ENCODE results near the gene CENPP. TPM values are rescaled to one million over a fixed set of nuclear protein-coding genes. Genes with fewer than 3 reads are reported as not detected.

CENPP gene
- total and polyA plus RNA-seq, 4 donors: 0.62 to 8.7 (median 1.3) TPM

DNA sequence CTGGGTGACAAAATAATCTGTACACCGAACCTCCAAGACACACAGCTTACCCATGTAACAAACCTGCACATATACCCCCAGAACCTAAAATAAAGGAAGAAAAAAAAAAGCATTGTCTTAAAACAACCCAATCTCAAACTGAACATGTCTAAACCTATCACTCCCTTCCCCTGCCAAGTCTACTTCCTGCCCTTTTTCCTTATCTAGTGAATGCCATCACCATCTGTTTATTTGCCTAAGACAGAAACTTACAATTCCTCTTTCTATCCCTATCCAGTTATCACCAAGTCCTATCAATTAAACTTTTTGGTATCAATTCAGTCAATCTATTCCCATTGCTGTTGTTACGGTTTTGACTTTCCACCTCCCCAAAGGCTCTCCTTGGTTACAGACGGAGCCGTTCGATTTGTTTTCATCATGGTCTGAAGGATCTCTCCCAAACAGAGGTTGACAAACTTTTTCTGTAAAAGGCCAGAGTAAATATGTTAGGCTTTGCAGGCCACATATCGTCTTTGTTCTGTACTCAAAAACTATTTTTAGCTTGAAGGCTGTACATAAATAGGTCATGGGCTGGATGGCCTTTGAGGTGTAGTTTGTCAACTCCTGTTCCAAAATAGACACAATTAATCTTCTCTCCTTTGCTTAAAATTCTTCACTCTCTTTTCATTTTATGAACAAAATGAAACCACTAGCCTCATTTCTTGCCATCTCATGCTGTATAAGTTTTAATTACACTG, 12.7 kb upstream of the CENPP start:
- Histone ChIP-seq H3K9ac (ENCODE audit: low read depth in 1 of 2, low read length in 2 of 2) (no peak overlapping the region), H3K27me3 (ENCODE audit: control insufficient read depth in 4 of 4, insufficient read depth in 4 of 4, low read length in 3 of 4) (no peaks in the 10 kb centered on the region), H3K36me3 (ENCODE audit: control insufficient read depth in 4 of 4, insufficient read depth in 3 of 4, low read depth in 1 of 4, low read length in 3 of 4) (peaks cover 12 to 55% (median 39%) of the 10 kb centered on the region in 4 donors), H3K27ac (ENCODE audit: low read depth in 1 of 2, low read length in 2 of 2) (no peak overlapping the region), H3K4me3 (ENCODE audit: low read depth in 1 of 3, low read length in 3 of 3) (no peak overlapping the region), H3K4me1 (ENCODE audit: control insufficient read depth in 4 of 4, insufficient read depth in 4 of 4, low read length in 3 of 4) (no peaks in the 10 kb centered on the region), H3K9me3 (ENCODE audit: control insufficient read depth in 4 of 4, low read length in 3 of 4) (no peaks in the 10 kb centered on the region)
- DNase-seq (ENCODE audit: low spot score): no peak
- TF ChIP-seq HNF4G (IDR thresholded peaks at IDR 0.05) (no peak), TAF1 (conservative IDR thresholded peaks at IDR 0.05) (no peak), JUND (IDR thresholded peaks at IDR 0.05) (no peak), EGR1 (IDR thresholded peaks at IDR 0.05; ENCODE audit: low read depth in 2 of 2) (no peak), FOXA1 (IDR thresholded peaks at IDR 0.05) (no peak), NR2F2 (IDR thresholded peaks at IDR 0.05) (no peak), SP1 (IDR thresholded peaks at IDR 0.05) (no peak), RXRA (IDR thresholded peaks at IDR 0.05) (no peak), GABPA (IDR thresholded peaks at IDR 0.05 in 1 of 2, conservative IDR thresholded peaks at IDR 0.05 in 1 of 2) (no peak), FOXA2 (IDR thresholded peaks at IDR 0.05) (no peak), YY1 (IDR thresholded peaks at IDR 0.05) (no peak), HNF4A (conservative IDR thresholded peaks at IDR 0.05) (no peak), RAD21 (IDR thresholded peaks at IDR 0.05) (no peak)
- TF ChIP-seq, protein P1, sequence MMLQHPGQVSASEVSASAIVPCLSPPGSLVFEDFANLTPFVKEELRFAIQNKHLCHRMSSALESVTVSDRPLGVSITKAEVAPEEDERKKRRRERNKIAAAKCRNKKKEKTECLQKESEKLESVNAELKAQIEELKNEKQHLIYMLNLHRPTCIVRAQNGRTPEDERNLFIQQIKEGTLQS (IDR thresholded peaks at IDR 0.05): no peak
- TF ChIP-seq, protein P2, sequence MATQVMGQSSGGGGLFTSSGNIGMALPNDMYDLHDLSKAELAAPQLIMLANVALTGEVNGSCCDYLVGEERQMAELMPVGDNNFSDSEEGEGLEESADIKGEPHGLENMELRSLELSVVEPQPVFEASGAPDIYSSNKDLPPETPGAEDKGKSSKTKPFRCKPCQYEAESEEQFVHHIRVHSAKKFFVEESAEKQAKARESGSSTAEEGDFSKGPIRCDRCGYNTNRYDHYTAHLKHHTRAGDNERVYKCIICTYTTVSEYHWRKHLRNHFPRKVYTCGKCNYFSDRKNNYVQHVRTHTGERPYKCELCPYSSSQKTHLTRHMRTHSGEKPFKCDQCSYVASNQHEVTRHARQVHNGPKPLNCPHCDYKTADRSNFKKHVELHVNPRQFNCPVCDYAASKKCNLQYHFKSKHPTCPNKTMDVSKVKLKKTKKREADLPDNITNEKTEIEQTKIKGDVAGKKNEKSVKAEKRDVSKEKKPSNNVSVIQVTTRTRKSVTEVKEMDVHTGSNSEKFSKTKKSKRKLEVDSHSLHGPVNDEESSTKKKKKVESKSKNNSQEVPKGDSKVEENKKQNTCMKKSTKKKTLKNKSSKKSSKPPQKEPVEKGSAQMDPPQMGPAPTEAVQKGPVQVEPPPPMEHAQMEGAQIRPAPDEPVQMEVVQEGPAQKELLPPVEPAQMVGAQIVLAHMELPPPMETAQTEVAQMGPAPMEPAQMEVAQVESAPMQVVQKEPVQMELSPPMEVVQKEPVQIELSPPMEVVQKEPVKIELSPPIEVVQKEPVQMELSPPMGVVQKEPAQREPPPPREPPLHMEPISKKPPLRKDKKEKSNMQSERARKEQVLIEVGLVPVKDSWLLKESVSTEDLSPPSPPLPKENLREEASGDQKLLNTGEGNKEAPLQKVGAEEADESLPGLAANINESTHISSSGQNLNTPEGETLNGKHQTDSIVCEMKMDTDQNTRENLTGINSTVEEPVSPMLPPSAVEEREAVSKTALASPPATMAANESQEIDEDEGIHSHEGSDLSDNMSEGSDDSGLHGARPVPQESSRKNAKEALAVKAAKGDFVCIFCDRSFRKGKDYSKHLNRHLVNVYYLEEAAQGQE (IDR thresholded peaks at IDR 0.05): no peak
- TF ChIP-seq, protein P3, sequence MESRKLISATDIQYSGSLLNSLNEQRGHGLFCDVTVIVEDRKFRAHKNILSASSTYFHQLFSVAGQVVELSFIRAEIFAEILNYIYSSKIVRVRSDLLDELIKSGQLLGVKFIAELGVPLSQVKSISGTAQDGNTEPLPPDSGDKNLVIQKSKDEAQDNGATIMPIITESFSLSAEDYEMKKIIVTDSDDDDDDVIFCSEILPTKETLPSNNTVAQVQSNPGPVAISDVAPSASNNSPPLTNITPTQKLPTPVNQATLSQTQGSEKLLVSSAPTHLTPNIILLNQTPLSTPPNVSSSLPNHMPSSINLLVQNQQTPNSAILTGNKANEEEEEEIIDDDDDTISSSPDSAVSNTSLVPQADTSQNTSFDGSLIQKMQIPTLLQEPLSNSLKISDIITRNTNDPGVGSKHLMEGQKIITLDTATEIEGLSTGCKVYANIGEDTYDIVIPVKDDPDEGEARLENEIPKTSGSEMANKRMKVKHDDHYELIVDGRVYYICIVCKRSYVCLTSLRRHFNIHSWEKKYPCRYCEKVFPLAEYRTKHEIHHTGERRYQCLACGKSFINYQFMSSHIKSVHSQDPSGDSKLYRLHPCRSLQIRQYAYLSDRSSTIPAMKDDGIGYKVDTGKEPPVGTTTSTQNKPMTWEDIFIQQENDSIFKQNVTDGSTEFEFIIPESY (IDR thresholded peaks at IDR 0.05): no peak
- TF ChIP-seq, protein P4, sequence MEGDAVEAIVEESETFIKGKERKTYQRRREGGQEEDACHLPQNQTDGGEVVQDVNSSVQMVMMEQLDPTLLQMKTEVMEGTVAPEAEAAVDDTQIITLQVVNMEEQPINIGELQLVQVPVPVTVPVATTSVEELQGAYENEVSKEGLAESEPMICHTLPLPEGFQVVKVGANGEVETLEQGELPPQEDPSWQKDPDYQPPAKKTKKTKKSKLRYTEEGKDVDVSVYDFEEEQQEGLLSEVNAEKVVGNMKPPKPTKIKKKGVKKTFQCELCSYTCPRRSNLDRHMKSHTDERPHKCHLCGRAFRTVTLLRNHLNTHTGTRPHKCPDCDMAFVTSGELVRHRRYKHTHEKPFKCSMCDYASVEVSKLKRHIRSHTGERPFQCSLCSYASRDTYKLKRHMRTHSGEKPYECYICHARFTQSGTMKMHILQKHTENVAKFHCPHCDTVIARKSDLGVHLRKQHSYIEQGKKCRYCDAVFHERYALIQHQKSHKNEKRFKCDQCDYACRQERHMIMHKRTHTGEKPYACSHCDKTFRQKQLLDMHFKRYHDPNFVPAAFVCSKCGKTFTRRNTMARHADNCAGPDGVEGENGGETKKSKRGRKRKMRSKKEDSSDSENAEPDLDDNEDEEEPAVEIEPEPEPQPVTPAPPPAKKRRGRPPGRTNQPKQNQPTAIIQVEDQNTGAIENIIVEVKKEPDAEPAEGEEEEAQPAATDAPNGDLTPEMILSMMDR (IDR thresholded peaks at IDR 0.05; ENCODE audit: low read depth, low read length, missing input control): no peak
- TF ChIP-seq, protein P5, sequence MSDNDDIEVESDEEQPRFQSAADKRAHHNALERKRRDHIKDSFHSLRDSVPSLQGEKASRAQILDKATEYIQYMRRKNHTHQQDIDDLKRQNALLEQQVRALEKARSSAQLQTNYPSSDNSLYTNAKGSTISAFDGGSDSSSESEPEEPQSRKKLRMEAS (IDR thresholded peaks at IDR 0.05): no peak
- 80% methylated on average over 6 of the region's 6 CpGs for WGBS
